Stimulated activated CD4-positive, alpha-beta T cell treated with anti-CD3 and anti-CD28 coated beads, Interleukin-4, amount 100 ng/mL, for 24 hours (primary cell): Measurements from ENCODE around the gene HDAC9.

ENCODE experiments used
- DNase-seq: peaks from one replicate; pipeline ENCODE4 v3.0.0-alpha.2; 2020

HDAC9 gene

DNA sequence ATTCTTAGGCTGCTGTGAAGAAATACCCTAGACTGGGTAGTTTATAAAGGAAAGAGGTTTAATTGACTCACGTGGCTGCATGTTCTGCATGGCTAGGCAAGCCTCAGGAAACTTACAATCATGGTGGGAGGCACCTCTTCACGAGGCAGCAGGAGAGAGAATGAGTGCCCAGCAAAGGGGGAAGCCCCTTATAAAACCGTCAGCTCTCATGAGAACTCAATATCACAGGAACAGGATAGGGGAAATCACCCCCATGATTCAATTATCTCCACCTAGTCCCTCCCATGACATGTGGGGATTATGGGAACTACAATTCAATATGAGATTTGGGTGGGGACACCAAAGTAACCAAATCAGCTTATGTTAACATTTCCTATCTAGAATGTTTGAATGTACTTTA, 362.7 kb downstream of the HDAC9 start:
- no peak for DNase-seq

DNA sequence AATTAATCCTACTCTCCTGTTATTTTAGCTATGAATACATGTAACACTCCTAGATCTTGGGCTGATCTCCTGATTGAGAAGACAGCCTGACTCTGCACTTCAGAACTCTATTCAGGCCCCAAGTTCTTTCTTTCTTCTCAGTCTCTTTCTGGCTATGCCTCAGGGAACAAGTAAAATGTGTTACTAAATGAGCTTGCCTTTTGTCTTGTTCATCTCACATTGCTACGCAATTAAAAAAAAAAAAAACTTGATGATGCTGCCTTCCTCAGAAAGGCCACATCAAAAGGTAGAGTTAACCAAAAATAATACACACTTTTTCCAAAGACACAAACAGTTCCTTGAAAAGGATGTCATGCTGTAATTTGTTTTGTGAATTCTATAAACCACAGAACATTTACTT, 363.8 kb downstream of the HDAC9 start:
- DNase-seq: no peak

GRCh38 chr7:18860221-18860620, 364.7 kb downstream of the HDAC9 start:
- DNase-seq: no peak

DNA sequence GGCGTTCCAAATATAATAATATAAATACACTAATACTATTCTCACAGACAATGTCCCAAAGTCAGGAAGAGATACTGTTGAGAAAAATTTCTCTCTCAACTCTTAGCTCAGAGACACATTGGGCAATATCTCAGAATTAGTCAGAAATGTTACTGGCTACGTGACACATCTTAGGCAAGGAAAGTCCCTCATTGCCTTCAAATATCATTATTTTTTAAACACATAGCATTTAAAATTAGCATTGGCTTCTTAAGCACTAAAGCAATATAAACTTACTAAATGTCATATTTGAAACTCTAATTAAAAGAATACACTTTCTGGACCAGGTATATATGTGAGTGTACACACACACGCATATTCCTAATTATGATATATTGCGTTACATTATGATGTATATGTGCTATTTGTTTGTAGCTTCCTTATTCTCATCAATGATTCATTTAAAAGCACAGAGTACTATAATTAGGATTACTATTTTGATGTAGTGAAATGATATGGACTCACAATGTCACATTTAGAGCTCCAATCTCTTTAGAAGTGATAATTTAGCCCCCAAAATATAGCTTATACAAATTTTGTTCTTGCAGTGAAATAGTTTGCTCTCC, 366.1 kb downstream of the HDAC9 start:
- no peak for DNase-seq

GRCh38 chr7:18864967-18865366, 369.4 kb downstream of the HDAC9 start:
- DNase-seq: no peak

DNA sequence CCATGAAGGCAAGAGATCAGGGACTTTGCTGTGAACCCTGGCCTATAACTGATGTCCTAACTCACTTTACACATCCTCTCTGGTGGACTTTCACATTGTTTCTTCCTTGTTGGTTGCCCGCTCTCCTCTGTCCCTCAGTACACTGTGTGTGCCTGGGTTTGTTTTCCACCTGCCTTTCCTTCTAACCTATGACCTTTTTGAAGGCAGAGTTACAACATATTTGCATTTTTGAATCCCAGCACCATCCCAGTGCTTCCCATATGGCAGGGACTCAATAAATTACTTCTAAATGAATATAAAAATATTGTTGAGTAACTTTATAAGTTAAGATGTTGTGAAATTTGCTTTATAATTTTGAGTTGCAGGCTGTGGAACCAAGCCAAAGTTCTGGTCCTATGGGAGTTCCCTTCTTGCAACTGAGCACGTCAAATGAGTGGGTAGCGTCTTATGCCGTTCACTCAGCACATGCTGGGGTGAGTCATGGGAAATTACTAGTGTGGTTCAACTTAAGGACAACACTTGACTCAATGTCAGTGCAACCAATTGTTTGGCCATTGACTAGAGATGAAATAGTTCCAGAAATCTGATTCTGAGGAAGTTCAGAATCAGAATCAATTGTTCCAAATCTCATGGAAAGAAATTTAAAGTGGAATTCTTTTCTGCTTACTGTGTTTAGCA, 370.9 kb downstream of the HDAC9 start:
- peak; percentile 4 for DNase-seq

- no peak for DNase-seq
Measured at GRCh38 chr7:18872344-18872743, 376.8 kb downstream of the HDAC9 start.

DNA sequence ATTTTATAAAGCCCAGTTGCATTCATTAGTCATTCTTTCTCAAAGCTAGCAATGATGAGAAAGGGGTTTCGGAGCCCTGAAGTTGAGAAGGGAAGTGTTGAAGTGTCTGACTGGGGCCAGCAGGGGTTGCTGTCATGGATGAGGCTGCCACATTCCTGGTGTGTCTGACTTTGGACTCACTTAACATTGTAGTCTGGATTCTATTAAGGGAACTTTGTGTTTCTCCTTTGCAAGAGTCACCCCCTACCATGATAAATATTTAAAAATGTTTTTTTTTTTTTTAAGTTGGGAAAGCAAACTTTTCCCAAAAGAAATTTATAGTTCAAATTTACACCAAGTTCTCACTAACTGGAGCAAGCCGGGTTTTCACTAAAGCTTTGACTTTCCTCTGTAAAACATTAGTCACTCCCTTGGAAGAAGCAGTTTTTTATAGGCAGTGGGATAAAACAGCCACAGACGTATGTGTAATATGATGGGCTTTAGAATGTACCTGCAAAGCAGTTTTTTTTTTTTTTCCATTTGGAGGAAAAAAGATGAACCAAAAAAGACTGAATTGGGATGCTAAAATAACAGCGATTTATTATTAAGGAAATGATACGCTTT, 378.3 kb downstream of the HDAC9 start:
- no peak for DNase-seq

DNA sequence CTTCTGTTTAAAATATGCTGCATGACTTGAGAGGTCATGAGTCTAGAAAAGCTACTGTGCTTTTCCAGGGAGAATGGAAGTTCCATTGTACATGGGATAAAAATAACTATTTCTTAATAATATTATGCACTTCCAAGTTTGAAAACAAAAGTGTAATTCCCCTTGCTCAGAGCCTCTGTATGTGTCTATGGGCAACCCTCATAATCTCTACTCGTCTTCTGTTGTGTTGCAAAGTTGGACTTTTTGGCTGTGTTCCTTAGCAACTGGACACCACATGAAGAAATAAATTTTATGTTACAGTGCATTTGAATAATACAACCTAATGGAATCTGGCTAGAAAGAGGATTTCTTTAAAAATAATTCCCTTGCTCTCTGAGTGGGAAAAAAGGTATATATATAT, 379.3 kb downstream of the HDAC9 start:
- no peak for DNase-seq

DNA sequence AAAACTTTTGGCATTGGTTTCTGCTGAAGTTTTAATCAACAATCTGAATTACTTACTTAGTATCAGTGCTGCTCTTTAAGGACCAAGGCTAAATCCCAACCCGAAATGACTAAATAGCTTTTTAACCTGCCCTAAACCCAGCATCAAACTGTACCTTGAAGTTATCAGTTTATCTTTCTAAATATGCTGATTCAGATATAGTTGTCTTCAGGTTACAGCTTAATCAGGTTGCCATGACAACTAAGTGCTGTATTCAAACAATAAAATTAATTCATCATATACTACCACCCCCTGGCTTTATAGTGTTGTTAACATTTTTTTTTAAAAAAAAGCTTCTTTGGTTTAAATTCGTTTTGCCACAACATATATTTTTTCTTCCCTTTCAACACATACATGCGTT, 382.3 kb downstream of the HDAC9 start:
- DNase-seq: no peak

- no peak for DNase-seq
Measured at GRCh38 chr7:18886832-18887231, 391.3 kb downstream of the HDAC9 start.

DNA sequence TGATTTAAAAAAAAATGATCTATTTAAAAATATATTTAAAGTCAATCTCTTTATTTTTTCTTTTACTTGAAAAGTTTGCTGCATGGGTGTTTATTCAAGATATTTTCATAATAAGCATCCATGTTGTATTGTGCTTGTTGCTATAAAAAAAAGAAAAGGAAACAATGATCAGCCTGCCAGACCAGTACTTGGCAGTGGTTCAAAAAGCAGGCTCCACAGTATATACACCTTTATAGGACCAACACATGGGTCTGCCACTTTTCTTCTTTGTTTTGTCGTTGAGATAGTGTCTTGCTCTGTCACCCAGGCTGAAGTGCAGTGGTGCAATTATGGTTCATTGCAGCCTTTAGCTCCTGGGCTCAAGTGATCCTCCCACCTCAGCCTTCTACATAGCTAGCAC, 393.9 kb downstream of the HDAC9 start:
- no peak for DNase-seq

DNA sequence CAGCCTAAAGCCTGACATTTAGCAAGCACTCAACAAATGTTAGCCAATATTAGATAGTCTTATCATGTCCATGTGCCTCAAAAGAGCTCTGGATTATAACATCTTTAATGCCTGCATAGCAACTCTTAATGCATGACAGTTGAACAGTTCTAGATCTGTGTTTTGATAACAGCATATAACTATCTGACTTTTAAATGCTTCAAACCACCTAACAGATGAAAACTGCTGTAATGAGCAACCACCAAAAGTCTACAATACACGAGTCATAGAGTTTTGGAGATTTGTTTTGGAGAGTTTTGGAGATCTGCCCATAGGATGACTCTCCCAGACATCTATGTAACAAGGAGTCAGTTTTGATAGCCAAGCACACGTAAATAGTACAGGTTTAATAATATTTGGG, 394.6 kb downstream of the HDAC9 start:
- DNase-seq: no peak

DNA sequence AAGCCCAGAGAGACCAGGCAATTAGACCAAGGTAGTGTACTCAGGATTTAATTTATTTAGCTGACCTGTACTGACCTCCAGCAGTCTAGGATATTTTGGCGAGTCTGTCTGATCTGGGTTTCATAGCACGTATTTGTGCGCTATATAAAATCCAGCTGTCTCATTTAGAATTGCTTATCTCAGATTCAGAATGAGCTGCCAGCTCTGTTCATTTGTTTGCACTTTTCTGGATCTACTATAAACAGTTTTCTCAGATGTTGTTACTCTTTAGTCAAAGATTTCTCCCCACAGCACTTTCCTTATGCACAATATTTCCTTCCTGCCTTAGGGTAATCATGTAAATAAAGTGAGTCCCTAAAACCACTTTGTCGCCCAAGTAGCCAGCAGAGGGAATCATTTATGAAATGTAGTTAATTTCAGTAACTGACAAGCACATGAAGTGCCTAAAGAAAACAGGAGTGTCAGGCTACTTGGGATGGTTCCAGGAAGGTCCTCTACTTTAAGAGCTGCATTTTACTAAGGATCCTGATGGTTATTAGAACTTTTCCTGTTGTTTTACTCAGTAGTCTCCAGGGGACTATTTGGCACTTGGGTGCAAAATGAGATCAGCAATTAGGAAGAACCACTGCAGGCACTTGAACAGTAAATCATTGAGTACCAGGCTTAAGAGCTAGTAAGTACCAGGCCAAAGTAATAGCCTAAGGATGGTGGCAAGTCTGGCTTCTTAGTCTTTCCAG, 395.5 kb downstream of the HDAC9 start:
- no peak for DNase-seq

DNA sequence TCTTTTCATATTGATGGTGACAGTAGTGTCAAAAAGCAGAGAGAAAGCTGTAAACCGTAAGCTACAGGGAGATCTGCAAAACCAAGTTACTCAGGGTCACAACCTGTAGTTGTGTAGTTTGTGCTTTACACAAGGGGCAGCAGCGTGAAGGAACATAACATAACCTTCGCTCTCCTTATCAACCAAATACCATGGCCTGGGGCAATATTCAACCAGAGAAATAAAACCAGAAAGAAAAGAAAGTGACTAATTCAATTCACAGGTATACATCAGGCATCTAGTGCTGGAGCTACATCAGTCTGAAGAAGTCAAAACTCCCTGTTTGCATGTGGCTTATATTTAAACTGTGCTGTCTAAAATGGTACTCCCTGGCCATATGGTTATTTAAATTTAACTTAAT, 397.6 kb downstream of the HDAC9 start:
- DNase-seq: no peak

- DNase-seq: no peak
Measured at GRCh38 chr7:18894155-18894554, 398.6 kb downstream of the HDAC9 start.

DNA sequence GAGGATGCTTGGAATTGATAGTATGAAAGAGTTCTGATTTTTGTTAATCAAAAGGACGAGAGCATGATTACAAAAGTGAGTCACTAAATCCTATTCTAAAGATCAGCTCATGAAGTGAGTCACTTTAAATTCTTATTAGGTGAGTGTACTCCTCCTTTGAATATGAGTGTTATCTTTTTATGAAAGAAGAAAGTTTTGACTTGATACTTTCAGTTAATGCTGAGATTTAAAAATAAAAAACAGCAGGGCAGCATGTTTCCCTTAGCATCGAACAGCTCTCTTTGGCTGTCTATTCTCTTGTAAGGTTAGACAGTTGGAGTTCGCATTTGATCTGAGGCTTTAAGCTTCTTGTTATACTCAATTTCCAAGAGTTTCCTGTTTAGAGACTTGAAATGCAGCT, 399.9 kb downstream of the HDAC9 start:
- no peak for DNase-seq

GRCh38 chr7:18896343-18896975, 400.9 kb downstream of the HDAC9 start:
- DNase-seq: no peak

- no peak for DNase-seq
Measured at GRCh38 chr7:18900236-18900635, 404.7 kb downstream of the HDAC9 start.

DNA sequence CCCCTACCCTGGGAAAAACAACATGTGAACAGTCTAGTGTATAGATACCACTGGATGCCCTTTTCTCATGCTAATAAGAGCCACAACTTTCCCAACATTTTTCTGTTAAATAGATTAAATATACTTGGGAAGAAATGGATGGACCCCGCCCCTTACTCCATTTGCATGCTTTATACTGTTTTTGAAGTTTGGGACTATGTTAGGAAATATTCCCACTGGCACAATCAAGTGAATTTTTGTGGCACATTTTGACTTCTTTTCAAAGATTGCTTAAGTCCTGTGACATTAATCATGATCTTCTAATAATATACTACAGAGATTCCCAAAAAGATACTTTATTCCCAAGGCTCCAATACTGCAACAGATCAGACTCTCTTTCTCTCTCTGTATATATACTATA, 405.3 kb downstream of the HDAC9 start:
- DNase-seq: no peak

DNA sequence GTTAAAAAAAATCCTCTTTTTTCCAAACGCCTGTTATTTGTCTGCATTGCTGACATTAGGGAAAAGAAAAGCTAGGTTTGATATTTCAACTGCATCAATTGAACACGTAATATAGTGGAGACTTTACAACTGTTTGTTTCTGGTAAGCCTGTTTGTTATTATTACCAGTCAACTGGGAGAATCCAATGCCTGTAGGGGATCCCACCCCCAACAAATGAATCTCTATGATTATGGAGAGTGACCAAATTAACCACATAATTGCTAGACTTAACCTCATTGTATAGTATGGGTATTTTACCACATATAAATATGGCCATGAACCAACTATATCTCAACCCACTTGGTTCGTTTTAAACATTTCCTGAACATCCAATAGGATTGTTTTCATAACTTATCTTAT, 405.8 kb downstream of the HDAC9 start:
- DNase-seq: no peak

DNA sequence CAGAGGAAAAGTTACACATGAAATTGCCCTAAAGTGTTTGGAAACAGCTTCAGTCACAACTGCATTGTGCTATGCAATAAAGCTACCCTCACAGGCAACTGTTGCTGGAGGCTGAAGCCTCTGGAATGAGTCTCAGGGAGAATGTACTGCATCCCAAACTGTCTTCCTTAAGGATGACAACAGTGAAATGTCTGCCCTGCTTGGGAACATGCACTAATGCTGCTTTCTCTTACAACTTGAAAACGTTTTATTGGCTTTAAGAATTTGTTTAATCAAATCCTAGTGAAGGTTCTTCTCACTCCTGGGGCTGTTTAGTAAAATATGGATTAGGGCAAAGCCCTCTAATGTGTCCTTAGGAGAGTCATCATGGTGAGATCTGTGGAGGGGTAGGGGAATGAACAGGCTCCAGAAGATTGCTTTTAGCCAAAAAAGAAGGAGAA, 406.5 kb downstream of the HDAC9 start:
- DNase-seq: no peak

- no peak for DNase-seq
Measured at GRCh38 chr7:18902892-18903291, 407.3 kb downstream of the HDAC9 start.
